NCI-H526 (cell line): ENCODE data around the gene UEVLD.

Experiments used
- DNase-seq, 2 experiments: peaks; one replicate each; lab custom pipeline; 2025; lab: John Stamatoyannopoulos, UW

UEVLD gene

GRCh38 chr11:18581825-18582224 lies 6.7 kb downstream of the UEVLD start:
- DNase-seq: no peak

DNA sequence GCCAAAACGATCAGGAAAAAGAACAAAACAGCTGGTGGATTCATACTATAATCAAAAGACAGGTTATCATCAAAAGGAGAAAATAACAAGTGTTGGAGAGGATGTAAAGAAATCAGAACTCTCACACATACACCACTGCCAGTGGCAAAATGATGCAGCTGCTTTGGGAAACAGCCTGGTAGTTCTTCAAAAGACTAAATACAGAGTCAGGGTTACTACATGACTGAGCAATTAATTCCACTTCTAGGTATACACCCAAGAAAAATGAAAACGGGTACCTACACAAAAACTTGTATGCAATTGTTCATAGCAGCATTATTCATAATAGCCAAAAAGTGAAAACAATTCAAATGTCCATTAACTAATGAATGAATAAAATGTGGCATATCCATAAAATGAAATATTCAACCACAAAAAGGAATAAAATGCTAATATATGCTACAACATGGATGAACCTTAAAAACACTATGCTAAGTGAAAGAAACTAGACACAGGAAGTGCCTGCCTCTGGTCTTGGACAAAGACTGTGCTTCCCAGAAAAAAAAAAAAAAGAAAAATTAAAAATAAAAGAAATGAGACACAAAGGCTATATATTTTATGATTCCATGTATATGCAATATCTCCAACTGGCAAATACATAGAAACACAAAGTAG lies 8.3 kb downstream of the UEVLD start:
- DNase-seq: no peak

DNA sequence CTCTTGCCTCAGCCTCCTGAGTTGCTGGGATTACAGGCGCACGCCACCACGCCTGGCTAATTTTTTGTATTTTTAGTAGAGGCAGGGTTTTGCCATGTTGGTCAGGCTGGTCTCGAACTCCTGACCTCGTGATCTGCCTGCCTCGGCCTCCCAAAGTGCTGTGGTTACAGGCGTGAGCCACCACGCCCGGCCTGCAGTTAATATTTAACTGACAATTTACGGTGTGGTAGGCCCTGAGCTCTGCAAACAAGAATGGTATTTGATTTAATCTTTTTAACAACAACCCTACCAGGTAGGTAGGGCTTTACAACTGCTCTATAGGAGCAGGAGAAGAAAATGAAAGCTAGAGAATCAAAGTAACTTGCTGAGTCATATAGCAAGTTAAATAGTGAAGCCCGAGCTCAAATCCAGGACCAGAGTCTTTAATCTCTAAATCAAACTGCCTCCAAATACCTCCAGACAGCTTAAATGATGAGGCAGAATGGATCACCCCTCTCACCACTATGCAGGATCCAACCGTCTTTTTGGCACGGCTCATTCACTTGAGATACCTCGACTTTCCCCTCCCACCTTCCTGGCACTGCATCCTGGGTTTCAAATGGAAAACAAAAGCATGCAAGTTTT lies 9.4 kb downstream of the UEVLD start:
- no peak for DNase-seq

GRCh38 chr11:18575361-18575760 lies 13.2 kb downstream of the UEVLD start:
- no peak for DNase-seq

DNA sequence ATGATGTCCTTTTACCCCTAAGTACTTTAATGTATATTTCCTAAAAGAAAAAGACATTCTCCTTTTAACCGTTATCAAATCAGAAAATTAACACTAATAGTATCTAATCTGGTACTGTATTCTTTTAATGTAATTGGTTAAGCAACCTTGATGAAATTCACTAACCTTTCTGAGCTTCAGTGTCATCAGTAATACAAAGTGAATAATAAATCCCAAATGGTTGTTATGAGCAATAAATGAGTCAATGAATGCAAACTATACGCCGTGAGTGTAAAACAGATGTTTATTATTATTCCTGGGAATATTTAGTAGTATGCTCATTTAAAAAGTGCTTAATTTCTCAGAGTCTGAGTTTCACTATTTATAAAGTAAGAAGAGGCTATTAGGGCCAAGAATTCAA lies 21.5 kb downstream of the UEVLD start:
- no peak for DNase-seq

- DNase-seq: no peak
Observed at GRCh38 chr11:18566406-18566805, 22.1 kb downstream of the UEVLD start.

- no peak for DNase-seq
Observed at GRCh38 chr11:18564149-18564548, 24.4 kb downstream of the UEVLD start.

- DNase-seq: no peak
Observed at GRCh38 chr11:18563090-18563730, 25.3 kb downstream of the UEVLD start.

- DNase-seq: no peak
Observed at GRCh38 chr11:18548001-18548400, 40.5 kb downstream of the UEVLD start.

GRCh38 chr11:18540207-18541009 lies 48.1 kb downstream of the UEVLD start:
- peak; percentile 52 to 68 for DNase-seq

DNA sequence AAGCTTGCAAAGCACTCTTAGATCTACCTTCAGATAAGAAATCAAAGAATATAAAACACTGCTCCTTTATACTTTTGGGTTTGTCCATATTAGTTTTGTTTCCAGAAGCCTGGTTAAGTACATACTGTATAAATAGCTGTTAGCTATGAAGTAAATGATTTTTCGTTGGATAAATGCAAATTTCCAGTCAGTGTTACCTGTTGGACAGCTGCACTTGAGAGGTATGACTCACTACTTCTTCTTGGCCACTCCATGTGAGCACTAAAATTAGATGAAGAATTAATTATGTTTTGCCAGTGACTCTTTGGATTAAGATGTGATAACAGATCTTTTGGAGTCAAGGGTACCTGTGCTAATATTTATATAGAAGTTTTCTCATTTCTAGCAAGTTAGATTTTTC lies 52.3 kb downstream of the UEVLD start:
- peak; percentile 50 to 58 for DNase-seq

DNA sequence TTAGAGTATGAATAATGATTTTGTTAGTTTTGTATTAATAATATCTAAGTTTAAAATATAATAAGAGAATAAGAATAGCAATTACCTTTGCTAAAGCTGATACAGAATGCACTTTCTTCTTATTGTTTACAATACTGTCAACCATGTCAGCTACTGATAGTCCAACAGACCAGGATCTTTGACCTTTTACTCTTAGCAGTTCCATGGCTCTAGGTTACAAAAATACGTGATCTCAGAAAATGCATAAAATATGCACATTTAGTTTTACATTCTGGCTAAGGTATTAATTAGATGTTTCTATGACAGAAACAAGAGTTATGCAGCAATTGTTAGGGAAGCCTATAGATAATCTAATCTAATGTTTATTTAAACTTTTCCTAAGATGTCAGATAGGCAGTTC lies 54.3 kb downstream of the UEVLD start:
- no peak for DNase-seq

DNA sequence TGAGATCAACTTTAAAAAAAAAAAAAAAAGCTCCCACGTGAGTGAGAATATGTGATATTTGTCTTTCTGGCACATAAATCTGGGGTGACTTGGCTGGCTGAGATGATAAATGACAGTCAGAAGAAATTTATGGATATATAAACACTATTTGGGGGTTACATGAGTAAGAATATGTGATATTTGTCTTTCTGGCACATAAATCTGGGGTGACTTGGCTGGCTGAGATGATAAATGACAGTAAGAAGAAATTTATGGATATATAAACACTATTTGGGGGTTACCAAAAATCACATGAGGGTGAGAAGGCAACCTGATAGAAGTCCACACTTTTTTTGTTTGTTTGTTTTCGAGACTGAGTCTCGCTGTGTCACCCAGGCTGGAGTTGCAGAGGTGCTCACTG lies 55.2 kb downstream of the UEVLD start:
- DNase-seq: no peak

GRCh38 chr11:18527512-18527911 lies 61.0 kb downstream of the UEVLD start:
- peak in 1 of 2 experiments; percentile 31 for DNase-seq

DNA sequence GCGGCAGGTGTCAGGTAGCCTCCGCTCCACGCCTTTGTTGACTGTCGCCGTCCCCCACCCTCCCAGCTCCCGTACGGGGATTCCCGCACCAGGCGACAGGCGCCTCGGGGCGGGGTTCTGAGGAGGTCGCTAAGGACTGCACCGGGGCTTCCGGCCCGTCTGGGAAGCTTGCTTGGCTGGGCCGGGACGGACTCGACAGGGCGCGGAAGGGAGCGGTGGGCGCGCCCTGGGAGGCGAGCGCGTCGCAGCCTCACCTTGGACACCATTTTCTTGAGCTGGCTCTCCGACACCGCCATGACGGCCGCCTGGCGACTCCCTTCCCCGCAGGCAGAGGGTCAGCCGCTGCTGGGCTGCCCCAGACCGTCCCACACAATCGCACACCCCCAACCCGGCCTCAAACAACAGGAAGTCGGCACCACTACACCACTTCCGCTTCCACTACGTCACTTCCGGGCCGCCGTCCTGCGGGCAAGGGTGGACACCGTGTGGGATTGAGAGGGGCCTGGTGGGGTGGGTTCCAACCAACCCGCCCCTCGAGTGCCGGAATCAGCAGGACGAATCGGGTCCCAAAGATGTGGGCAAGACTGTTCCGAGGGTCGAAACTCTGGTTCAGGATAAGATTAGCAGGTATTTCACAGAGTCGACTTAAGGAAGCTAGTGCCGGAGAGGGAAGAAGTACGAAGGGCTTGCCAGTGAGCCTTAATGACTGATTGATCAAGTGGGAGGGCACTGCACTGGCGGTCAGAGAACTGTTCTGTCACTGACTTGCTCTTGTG lies 61.8 kb downstream of the UEVLD start, which contains the start of gene TSG101:
Gene TSG101, minus strand, starts transcription at position 422 of the 776 bp plus-strand sequence. Its CDS starts 126 bp downstream, at position 296.
- peak; percentile 94 to 96 for DNase-seq

GRCh38 chr11:18526130-18526520 lies 62.4 kb downstream of the UEVLD start:
- DNase-seq: no peak

GRCh38 chr11:18524248-18524647 lies 64.3 kb downstream of the UEVLD start:
- DNase-seq: no peak

DNA sequence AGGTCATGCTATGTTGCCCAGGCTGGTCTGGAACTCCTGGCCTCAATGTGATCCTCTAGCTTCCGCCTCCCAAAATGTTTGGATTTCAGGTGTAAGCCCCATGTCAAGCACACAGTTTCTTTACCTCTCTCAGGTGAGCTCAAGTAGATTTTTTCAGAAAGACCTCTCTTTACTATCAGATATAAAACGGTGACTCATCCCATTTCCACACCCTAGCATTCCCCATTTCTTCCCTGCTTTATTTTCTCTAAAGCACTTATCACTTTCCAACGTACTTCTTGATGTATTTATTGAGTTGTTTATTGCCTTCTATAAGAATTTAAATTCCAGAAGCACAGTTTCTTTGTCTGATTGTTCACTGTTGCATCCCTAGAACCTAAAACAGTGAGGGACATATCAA lies 65.5 kb downstream of the UEVLD start:
- no peak for DNase-seq

DNA sequence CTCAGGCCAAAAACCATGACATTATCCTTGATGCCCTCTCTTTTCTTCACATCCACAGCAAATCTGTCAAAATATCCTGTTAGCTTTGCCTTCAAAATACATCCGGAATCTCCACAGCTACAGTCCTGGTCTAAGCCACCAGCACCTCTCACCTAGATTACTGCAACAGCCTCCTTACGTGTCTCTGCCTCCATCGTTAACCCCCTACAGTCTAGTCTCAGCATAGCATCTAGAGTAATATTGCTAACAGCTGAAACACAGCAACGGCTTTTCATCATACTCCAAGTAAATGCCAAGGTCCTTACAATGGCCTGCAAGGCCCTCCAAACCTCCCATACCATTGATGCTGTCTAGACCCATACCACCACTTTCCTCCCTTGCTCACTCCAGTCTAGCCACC lies 66.1 kb downstream of the UEVLD start:
- peak in 1 of 2 experiments; percentile 1 for DNase-seq

- no peak for DNase-seq
Observed at GRCh38 chr11:18521122-18521521, 67.4 kb downstream of the UEVLD start.

- DNase-seq: no peak
Observed at GRCh38 chr11:18502352-18502751, 86.2 kb downstream of the UEVLD start.

DNA sequence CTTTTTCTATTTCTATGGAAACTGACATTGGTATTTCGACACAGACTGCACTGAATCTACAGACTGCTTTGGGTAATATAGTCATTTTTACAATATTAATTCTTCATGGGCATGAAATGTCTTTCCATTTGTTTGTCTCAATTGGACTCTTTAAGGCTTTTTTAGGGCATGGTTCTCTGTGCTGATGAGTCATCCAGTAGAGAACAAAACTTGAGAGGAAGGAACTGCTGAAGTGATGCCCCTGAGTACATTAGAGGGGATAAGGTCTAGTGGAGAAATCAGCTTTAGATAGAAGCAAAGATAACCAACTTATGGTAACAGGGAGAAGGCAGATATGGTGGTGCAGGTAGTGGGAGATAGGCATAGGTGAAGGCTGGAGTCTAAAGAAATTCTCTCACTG lies 86.9 kb downstream of the UEVLD start:
- no peak for DNase-seq
